Spleen (tissue), 11 donors: ENCODE measurements around the gene SERPINA4. TPM values are rescaled to one million over a fixed set of nuclear protein-coding genes. Genes with fewer than 3 reads are reported as not detected.

Experiments used
- DNase-seq: peaks from one replicate; pipeline ENCODE4 v3.0.0-alpha.2; 2020
- H3K27ac ChIP-seq, 8 donors: fragments of 200-600 bp; sonication (generic) in 7 of 8; 1 replicate in 4 of 8; 2 replicates in 4 of 8; pipeline versions ENCODE4 v1.5.0 to v1.8.0; 2016 to 2021; ENCODE audit warnings: inconsistent platforms in 4 of 8, mild to moderate bottlenecking in 4 of 8, moderate library complexity in 1 of 8
- H3K27me3 ChIP-seq, 7 donors: fragments of 200-600 bp; sonication (generic) in 6 of 7; replicated peaks in 1 of 7; 1 replicate in 4 of 7; 2 replicates in 3 of 7; pipeline versions ENCODE4 v1.5.0 to v1.8.0; 2016 to 2021; ENCODE audit warnings: inconsistent platforms in 3 of 7, mild to moderate bottlenecking in 1 of 7
- H3K36me3 ChIP-seq, 6 donors: fragments of 200-600 bp; sonication (generic) in 5 of 6; 1 replicate in 4 of 6; 2 replicates in 2 of 6; pipeline versions ENCODE4 v1.5.0 to v1.8.0; 2016 to 2021; ENCODE audit warnings: inconsistent platforms in 2 of 6
- H3K4me1 ChIP-seq, 6 donors: fragments of 200-600 bp; sonication (generic) in 5 of 6; 1 replicate in 3 of 6; 2 replicates in 3 of 6; pipeline versions ENCODE4 v1.5.0 to v1.8.0; 2016 to 2021; ENCODE audit warnings: inconsistent platforms in 3 of 6
- H3K4me3 ChIP-seq, 8 donors: fragments of 200-600 bp; sonication (generic) in 7 of 8; 1 replicate in 4 of 8; 2 replicates in 4 of 8; pipeline versions ENCODE4 v1.5.0 to v1.8.0; 2016 to 2021; ENCODE audit warnings: inconsistent platforms in 4 of 8, mild to moderate bottlenecking in 4 of 8, moderate library complexity in 2 of 8
- H3K9me3 ChIP-seq, 8 donors: fragments of 200-600 bp; sonication (generic) in 7 of 8; 1 replicate in 4 of 8; 2 replicates in 4 of 8; pipeline versions ENCODE4 v1.5.0 to v1.8.0; 2016 to 2021; ENCODE audit warnings: inconsistent platforms in 4 of 8
- POLR2A ChIP-seq, 3 donors: fragments of 450-650 bp; IDR thresholded peaks; one replicate each; pipeline ENCODE4 v1.5.1; 2017; ENCODE audit warnings: antibody characterized with exemption in 3 of 3, mild to moderate bottlenecking in 1 of 3
- POLR2AphosphoS5 ChIP-seq, 3 donors: sonication (generic); formaldehyde crosslinking; IDR thresholded peaks; one replicate each; pipeline ENCODE4 v1.5.1; 2017; ENCODE audit warnings: antibody characterized with exemption in 3 of 3
- WGBS, 5 donors: extraction: QIAGEN DNeasy Blood & Tissue Kit in 3 of 5; methylation state at CpG; one replicate each; pipeline versions ENCODE4 v1.1.5 to v1.1.7; 2013 to 2018; 5-methylcytosine and 5-hydroxymethylcytosine counted together
- intact Hi-C: fragments of 100-400 bp; cut with DNase I; formaldehyde crosslinking; loops from one replicate; pipeline ENCODE4 v1.15.0; 2023; ENCODE audit warnings: low total_unique reads
- polyA plus RNA-seq, 3 donors: library from polyadenylated mRNA; stranded (reverse); fragments of 200-250 nt; gene quantifications; one replicate each; pipeline ENCODE4 v1.2.1, GENCODE V29; 2013
- total RNA-seq, 7 donors: library from RNA; depleted of rRNA in 3 of 7; stranded (reverse); fragments of >200 nt in 3 of 7; fragmentation: NEBNext Ultra II Directional in 4 of 7; extraction: Animal tissue kit (Norgen Biotek cat#: 25700) in 4 of 7; gene quantifications; one replicate each; pipeline versions ENCODE4 v1.1.0 to v1.2.1, GENCODE V29; 2016 to 2021
- TF ChIP-seq, protein P1 (sequence below), 11 experiments: fragments of 200-600 bp in 7 of 11; fragments of 450-650 bp in 4 of 11; sonication (generic) in 4 of 11; IDR thresholded peaks in 8 of 11; conservative IDR thresholded peaks in 3 of 11; 1 replicate in 7 of 11; 2 replicates in 4 of 11; pipeline versions ENCODE4 v1.4.0 to v1.8.0; 2016 to 2021; ENCODE audit warnings: antibody characterized with exemption in 11 of 11, inconsistent platforms in 4 of 11, mild to moderate bottlenecking in 1 of 11
- donor health status: healthy with polysubstance abuse.
- donor health status: DM: no; HTN: no; CAD: no; lungs with moderate emphysema.
- donor health status: DM: no; HTN: no; CAD: no.
- donor health status: Bipolar disorder and iron deficiency.
- donor health status: healthy.
- donor health status: DM: no; HTN: no; CAD: no.
- donor health status: DM: yes; HTN: yes; CAD: no.

Gene SERPINA4
- total and polyA plus RNA-seq, 10 donors = not detected

DNA sequence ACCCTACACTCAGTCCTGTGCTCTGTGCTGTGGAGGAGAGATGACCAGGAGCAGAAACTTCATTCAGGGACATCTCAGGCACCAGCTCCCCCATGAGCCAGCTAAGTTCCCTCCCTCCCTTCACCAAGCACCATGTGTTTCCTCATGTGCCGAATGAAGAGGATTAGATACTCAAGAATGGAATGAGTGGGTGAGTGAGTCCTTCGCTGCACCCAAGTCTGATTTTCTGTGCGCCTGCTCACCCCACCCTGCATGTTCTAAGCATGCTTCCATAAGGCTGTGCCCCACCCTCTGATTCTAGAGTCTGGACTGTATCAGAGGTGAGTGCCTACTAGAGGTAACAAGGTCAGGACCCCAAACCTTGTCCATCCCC lies 32.1 kb downstream of the SERPINA4 start:
- 85 to 90% (median 87%) methylated on average over 3 of the region's 3 CpGs for WGBS, 5 donors
- peaks cover 0 to 6% (median 0%) of the 10 kb centered on the region in 7 donors for H3K27me3 ChIP-seq
- H3K4me3 ChIP-seq = no peak overlapping the region
- peaks cover 0 to 1% (median 0%) of the 10 kb centered on the region in 6 donors for H3K4me1 ChIP-seq
- H3K27ac ChIP-seq = peak overlapping the region in 1 of 8 donors; percentile 11
- TF ChIP-seq, protein P1, sequence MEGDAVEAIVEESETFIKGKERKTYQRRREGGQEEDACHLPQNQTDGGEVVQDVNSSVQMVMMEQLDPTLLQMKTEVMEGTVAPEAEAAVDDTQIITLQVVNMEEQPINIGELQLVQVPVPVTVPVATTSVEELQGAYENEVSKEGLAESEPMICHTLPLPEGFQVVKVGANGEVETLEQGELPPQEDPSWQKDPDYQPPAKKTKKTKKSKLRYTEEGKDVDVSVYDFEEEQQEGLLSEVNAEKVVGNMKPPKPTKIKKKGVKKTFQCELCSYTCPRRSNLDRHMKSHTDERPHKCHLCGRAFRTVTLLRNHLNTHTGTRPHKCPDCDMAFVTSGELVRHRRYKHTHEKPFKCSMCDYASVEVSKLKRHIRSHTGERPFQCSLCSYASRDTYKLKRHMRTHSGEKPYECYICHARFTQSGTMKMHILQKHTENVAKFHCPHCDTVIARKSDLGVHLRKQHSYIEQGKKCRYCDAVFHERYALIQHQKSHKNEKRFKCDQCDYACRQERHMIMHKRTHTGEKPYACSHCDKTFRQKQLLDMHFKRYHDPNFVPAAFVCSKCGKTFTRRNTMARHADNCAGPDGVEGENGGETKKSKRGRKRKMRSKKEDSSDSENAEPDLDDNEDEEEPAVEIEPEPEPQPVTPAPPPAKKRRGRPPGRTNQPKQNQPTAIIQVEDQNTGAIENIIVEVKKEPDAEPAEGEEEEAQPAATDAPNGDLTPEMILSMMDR (IDR thresholded peaks at IDR 0.05 in 8 of 11, conservative IDR thresholded peaks at IDR 0.05 in 3 of 11) = no peak
- TF ChIP-seq POLR2A (IDR thresholded peaks at IDR 0.05) = no peak
- peaks cover 0 to 40% (median 3%) of the 10 kb centered on the region in 6 donors for H3K36me3 ChIP-seq
- no peaks in the 10 kb centered on the region for H3K9me3 ChIP-seq
- peak; percentile 28 for DNase-seq
- intact Hi-C loops = no loop called here

DNA sequence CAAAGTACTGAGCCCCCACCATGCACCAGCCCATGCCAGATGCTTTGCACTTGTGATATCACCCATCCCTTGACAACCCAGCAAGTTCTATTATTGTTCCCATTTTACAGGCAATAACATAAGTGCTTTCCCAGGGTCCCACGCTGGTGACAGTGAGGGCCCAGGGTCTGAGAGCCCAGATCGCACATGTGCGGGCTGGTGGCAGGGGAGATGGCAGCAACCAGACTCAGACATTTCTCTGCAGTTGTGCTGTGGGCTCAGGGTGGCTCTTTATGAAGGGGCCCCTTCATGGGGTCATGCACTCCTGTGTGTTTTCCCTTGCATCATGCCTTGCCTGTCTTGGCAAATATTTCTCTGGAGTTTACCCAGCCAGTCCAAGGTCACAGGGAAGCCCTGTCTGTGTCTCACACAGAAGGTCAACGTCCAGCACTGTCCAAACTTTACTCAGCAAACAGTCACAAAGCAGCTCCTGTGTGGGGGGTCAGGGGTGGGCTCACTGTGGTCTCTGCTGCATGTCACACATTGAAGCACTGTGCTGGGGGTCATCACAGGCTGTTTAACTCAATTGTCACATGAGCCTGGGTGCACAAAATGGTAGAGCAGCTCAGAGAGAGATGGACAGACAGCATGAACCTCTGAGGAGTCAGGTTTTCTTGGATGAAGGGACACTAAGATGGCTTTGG lies 32.6 kb downstream of the SERPINA4 start:
- Histone ChIP-seq H3K27me3 (peaks cover 0 to 6% (median 0%) of the 10 kb centered on the region in 7 donors), H3K4me1 (peaks cover 0 to 6% (median 0%) of the 10 kb centered on the region in 6 donors), H3K9me3 (no peaks in the 10 kb centered on the region), H3K4me3 (no peak overlapping the region), H3K36me3 (peaks cover 0 to 35% (median 3%) of the 10 kb centered on the region in 6 donors), H3K27ac (peak overlapping the region in 1 of 8 donors; percentile 42)
- WGBS, 5 donors = 57 to 84% (median 73%) methylated on average over 4 of the region's 4 CpGs
- intact Hi-C loops = no loop called here
- TF ChIP-seq, protein P1 (IDR thresholded peaks at IDR 0.05 in 8 of 11, conservative IDR thresholded peaks at IDR 0.05 in 3 of 11) = no peak
- TF ChIP-seq POLR2AphosphoS5 (IDR thresholded peaks at IDR 0.05) = peak in 1 of 3 donors; percentile 30
- no peak for DNase-seq

DNA sequence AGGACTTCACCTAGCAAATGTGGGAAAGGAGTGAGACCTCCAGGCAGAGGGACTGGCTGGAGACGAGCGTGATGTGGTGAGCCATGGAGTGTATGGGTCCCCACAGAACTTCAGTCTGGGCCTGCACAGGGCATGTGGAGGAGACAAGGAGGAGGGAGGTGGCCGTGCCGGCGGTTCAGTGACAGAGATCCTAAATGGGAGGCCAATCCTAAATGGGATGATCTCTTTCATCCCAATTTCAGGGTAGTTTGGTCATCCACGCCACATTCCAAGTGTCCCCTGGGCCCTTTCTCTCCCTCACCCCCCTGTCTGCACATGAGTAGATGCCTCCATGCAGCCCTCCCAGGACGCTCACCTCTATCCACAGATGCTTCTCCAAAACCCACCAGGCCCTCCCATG lies 33.2 kb downstream of the SERPINA4 start:
- WGBS, 5 donors = 80 to 97% (median 85%) methylated on average over 7 of the region's 7 CpGs

GRCh38 chr14:94595912-94596311 lies 34.7 kb downstream of the SERPINA4 start:
- Histone ChIP-seq H3K27ac (no peak overlapping the region), H3K27me3 (peaks cover 0 to 12% (median 0%) of the 10 kb centered on the region in 7 donors), H3K4me1 (peaks cover 0 to 22% (median 9%) of the 10 kb centered on the region in 6 donors), H3K4me3 (no peak overlapping the region), H3K36me3 (peaks cover 0 to 14% (median 0%) of the 10 kb centered on the region in 6 donors), H3K9me3 (no peaks in the 10 kb centered on the region)
- intact Hi-C loops = no loop called here
- WGBS, 5 donors = 62 to 82% (median 65%) methylated on average over 2 of the region's 2 CpGs
- TF ChIP-seq, protein P1 (IDR thresholded peaks at IDR 0.05 in 8 of 11, conservative IDR thresholded peaks at IDR 0.05 in 3 of 11) = no peak
- TF ChIP-seq POLR2A (IDR thresholded peaks at IDR 0.05) (no peak), POLR2AphosphoS5 (IDR thresholded peaks at IDR 0.05) (no peak)
- no peak for DNase-seq

More for the DNA sequence above, 33.2 kb downstream of the SERPINA4 start:
- Histone ChIP-seq H3K4me3 (no peak overlapping the region), H3K4me1 (peaks cover 0 to 11% (median 2%) of the 10 kb centered on the region in 6 donors), H3K9me3 (no peaks in the 10 kb centered on the region), H3K27ac (peak overlapping the region in 1 of 8 donors; percentile 42), H3K36me3 (peaks cover 0 to 29% (median 3%) of the 10 kb centered on the region in 6 donors), H3K27me3 (peaks cover 0 to 9% (median 0%) of the 10 kb centered on the region in 7 donors)
- no peak for DNase-seq
- TF ChIP-seq POLR2A (IDR thresholded peaks at IDR 0.05) (no peak), POLR2AphosphoS5 (IDR thresholded peaks at IDR 0.05) (peak in 1 of 3 donors; percentile 9)
- TF ChIP-seq, protein P1 (IDR thresholded peaks at IDR 0.05 in 8 of 11, conservative IDR thresholded peaks at IDR 0.05 in 3 of 11) = no peak
- intact Hi-C loops = no loop called here
